Measurements from ENCODE around the gene NELL1. TPM values are rescaled to one million over a fixed set of nuclear protein-coding genes. Genes with fewer than 3 reads are reported as not detected.

The NELL1 gene
- total RNA-seq, 4 donors from 2014 or later, result not detected

DNA sequence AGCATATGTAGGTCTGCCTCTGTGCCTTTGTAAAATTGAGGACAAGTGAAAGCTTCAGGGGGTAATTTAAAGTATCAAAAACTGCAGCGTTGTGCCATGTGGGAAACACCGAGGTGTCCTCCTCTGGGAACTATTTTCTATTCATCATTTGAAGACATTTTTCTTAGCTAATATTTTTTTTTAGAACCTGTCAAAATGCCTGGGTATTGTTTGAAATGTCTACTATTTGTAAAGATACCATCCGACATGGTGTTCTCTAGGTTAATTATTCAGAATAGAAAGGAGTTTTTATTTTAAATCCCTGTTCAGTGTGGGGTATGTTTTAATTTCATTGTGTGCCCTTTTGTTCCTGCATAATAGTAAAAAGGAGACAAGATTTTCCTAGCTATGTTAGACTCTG, 490.8 kb downstream of the NELL1 start:
- intact Hi-C loops (cut with DNase I; ENCODE audit: low total_unique reads), result no loop called here
- no peak overlapping the region for H3K4me3 ChIP-seq
- DNase-seq (no peak), ATAC-seq (no peak)
- no peak overlapping the region for H3K27ac ChIP-seq
- H3K36me3 ChIP-seq, result no peaks in the 10 kb centered on the region
- no peaks in the 10 kb centered on the region for H3K4me1 ChIP-seq
- H3K27me3 ChIP-seq, result no peaks in the 10 kb centered on the region
- TF ChIP-seq POLR2A (IDR thresholded peaks at IDR 0.05), result no peak
- TF ChIP-seq, protein P1, sequence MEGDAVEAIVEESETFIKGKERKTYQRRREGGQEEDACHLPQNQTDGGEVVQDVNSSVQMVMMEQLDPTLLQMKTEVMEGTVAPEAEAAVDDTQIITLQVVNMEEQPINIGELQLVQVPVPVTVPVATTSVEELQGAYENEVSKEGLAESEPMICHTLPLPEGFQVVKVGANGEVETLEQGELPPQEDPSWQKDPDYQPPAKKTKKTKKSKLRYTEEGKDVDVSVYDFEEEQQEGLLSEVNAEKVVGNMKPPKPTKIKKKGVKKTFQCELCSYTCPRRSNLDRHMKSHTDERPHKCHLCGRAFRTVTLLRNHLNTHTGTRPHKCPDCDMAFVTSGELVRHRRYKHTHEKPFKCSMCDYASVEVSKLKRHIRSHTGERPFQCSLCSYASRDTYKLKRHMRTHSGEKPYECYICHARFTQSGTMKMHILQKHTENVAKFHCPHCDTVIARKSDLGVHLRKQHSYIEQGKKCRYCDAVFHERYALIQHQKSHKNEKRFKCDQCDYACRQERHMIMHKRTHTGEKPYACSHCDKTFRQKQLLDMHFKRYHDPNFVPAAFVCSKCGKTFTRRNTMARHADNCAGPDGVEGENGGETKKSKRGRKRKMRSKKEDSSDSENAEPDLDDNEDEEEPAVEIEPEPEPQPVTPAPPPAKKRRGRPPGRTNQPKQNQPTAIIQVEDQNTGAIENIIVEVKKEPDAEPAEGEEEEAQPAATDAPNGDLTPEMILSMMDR (IDR thresholded peaks at IDR 0.05 in 4 of 5, conservative IDR thresholded peaks at IDR 0.05 in 1 of 5), result no peak
- H3K9me3 ChIP-seq, result no peaks in the 10 kb centered on the region
- in situ Hi-C loops (cut with MboI; ENCODE audit: low sequenced_read_pairs in 4 of 4), result no loop called here

DNA sequence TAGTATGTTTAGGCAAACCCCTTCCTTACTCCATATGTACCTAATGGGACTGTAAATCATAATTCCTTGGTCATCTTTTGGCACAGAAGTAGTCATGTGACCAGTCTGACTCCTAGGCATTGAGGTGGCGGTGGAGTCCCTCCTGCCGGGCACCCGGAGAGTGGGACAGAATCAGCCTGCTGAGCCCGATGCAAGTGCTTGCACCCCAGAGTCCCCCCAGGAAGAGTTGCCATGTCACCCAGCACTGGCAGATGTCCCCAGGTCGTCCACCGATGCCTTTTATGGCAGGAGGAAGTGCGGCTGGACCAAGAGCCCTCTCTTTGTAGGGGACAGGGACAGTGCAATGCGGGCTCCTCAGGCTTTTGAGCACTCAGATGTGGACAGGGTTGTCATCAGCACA, 500.3 kb downstream of the NELL1 start:
- Histone ChIP-seq H3K36me3 (no peaks in the 10 kb centered on the region), H3K4me1 (no peaks in the 10 kb centered on the region), H3K4me3 (no peak overlapping the region), H3K9me3 (no peaks in the 10 kb centered on the region), H3K27me3 (no peaks in the 10 kb centered on the region), H3K27ac (no peak overlapping the region)
- in situ Hi-C loops (cut with MboI; ENCODE audit: low sequenced_read_pairs in 4 of 4) (no loop called here), intact Hi-C loops (cut with DNase I; ENCODE audit: low total_unique reads) (no loop called here)
- ATAC-seq, result no peak
- no peak for TF ChIP-seq POLR2A (IDR thresholded peaks at IDR 0.05)
- TF ChIP-seq, protein P1 (IDR thresholded peaks at IDR 0.05 in 4 of 5, conservative IDR thresholded peaks at IDR 0.05 in 1 of 5), result no peak
- DNase-seq, result no peak

DNA sequence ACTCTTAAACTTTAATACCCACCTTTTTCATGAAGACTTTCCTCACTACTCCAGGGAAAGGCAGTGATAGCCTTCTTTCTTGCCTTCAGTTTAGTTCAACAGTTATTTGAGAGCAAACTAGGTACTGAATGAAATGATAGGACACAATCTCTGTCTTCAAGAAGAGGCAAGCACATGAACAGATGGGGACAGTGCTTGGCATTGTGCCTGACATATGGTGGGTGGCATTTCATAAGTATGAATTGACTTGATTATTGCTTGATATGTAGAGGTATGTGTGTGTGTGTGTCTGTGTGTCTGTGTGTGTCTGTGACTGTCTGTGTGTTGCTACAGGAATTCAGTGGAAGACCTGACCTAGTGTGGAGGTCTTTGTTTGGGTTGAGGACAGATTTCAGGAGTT, 504.1 kb downstream of the NELL1 start:
- Histone ChIP-seq H3K4me3 (no peak overlapping the region), H3K27me3 (no peaks in the 10 kb centered on the region), H3K4me1 (no peaks in the 10 kb centered on the region), H3K36me3 (no peaks in the 10 kb centered on the region), H3K27ac (no peak overlapping the region), H3K9me3 (no peaks in the 10 kb centered on the region)
- intact Hi-C loops (cut with DNase I; ENCODE audit: low total_unique reads), result no loop called here
- no peak for ATAC-seq
- in situ Hi-C loops (cut with MboI; ENCODE audit: low sequenced_read_pairs in 4 of 4), result no loop called here
- no peak for DNase-seq
- TF ChIP-seq, protein P1 (IDR thresholded peaks at IDR 0.05 in 4 of 5, conservative IDR thresholded peaks at IDR 0.05 in 1 of 5), result no peak
- no peak for TF ChIP-seq POLR2A (IDR thresholded peaks at IDR 0.05)

DNA sequence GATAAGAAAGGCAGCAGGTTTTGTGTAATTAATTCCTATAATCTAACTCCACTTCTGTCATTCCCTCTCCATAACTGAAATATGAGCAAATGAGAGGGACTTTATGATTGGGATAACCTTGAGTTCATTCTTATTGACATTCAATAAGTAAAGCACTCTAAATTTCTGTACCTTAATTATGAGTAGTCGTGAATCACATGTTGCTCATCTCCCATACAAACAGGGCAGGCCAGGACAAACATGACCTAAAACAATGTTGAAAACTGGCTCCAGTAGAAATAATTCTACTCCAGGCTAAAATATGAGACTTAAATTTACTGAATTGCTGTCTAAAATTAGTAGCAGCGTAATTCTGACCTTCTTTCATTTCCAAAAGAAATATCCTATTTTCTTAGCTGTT, 505.4 kb downstream of the NELL1 start:
- Histone ChIP-seq H3K4me3 (no peak overlapping the region), H3K27me3 (no peaks in the 10 kb centered on the region), H3K9me3 (no peaks in the 10 kb centered on the region), H3K27ac (no peak overlapping the region), H3K4me1 (no peaks in the 10 kb centered on the region), H3K36me3 (no peaks in the 10 kb centered on the region)
- in situ Hi-C loops (cut with MboI; ENCODE audit: low sequenced_read_pairs in 4 of 4) (no loop called here), intact Hi-C loops (cut with DNase I; ENCODE audit: low total_unique reads) (no loop called here)
- ATAC-seq (no peak), DNase-seq (no peak)
- no peak for TF ChIP-seq POLR2A (IDR thresholded peaks at IDR 0.05)
- TF ChIP-seq, protein P1 (IDR thresholded peaks at IDR 0.05 in 4 of 5, conservative IDR thresholded peaks at IDR 0.05 in 1 of 5), result no peak

DNA sequence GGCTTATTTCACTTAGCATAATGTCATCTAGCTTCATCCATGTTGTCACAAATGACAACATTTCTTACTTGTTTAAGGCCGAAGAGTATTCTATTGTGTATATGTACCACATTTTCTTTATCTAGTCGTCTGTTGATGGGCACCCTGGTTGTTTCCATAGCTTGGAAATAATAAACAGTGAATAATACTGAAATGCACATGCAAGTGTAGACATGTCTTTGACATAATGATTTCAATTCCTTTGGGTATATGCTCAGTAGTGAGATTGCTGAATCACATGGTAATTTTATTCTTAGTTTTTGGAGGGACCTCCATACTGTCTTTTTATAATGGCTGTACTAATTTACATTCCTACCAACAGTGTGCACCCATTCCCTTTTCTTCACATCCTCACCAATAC, 508.0 kb downstream of the NELL1 start:
- no peak overlapping the region for H3K27ac ChIP-seq
- ATAC-seq (no peak), DNase-seq (no peak)
- in situ Hi-C loops (cut with MboI; ENCODE audit: low sequenced_read_pairs in 4 of 4) (no loop called here), intact Hi-C loops (cut with DNase I; ENCODE audit: low total_unique reads) (no loop called here)
- no peaks in the 10 kb centered on the region for H3K4me1 ChIP-seq
- no peak overlapping the region for H3K4me3 ChIP-seq
- H3K27me3 ChIP-seq, result no peaks in the 10 kb centered on the region
- TF ChIP-seq, protein P1 (IDR thresholded peaks at IDR 0.05 in 4 of 5, conservative IDR thresholded peaks at IDR 0.05 in 1 of 5), result no peak
- TF ChIP-seq POLR2A (IDR thresholded peaks at IDR 0.05), result no peak
- H3K9me3 ChIP-seq, result no peaks in the 10 kb centered on the region
- no peaks in the 10 kb centered on the region for H3K36me3 ChIP-seq
